Vagina (tissue), 2 donors: ENCODE measurements around the gene CXCL10.

Source experiments
- POLR2A ChIP-seq, 2 donors: fragments of 450-650 bp; IDR thresholded peaks; one replicate each; pipeline ENCODE4 v1.6.1; 2017; ENCODE audit warnings: antibody characterized with exemption in 2 of 2, mild to moderate bottlenecking in 2 of 2, moderate library complexity in 2 of 2
- TF ChIP-seq, protein P1 (sequence below), 3 experiments: fragments of 450-650 bp in 2 of 3; fragments of 200-600 bp in 1 of 3; sonication (generic) in 1 of 3; IDR thresholded peaks; one replicate each; pipeline ENCODE4 v1.5.1; 2017 to 2019; ENCODE audit warnings: antibody characterized with exemption in 3 of 3, mild to moderate bottlenecking in 2 of 3, moderate library complexity in 2 of 3

DNA sequence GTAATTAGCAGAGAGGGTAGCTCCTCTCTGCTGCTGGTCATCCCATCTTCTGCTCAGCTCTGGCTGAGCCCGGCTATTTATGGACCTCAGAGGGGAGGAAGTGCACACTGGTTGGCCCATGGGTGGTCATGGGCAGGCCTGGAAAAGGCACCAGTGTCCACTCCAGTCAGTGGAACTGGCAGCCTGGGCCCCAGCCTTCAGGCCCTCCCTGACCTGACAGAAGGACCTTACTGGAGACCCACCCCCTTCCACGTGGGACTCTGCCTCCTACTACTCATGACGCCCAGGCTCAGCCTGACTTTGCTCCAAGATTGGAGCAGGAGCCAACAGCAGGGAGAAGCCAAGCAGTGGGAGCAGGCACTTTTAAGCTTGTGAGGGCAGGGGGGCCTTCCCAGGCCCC lies 43.2 kb upstream of the CXCL10 start:
- TF ChIP-seq, protein P1, sequence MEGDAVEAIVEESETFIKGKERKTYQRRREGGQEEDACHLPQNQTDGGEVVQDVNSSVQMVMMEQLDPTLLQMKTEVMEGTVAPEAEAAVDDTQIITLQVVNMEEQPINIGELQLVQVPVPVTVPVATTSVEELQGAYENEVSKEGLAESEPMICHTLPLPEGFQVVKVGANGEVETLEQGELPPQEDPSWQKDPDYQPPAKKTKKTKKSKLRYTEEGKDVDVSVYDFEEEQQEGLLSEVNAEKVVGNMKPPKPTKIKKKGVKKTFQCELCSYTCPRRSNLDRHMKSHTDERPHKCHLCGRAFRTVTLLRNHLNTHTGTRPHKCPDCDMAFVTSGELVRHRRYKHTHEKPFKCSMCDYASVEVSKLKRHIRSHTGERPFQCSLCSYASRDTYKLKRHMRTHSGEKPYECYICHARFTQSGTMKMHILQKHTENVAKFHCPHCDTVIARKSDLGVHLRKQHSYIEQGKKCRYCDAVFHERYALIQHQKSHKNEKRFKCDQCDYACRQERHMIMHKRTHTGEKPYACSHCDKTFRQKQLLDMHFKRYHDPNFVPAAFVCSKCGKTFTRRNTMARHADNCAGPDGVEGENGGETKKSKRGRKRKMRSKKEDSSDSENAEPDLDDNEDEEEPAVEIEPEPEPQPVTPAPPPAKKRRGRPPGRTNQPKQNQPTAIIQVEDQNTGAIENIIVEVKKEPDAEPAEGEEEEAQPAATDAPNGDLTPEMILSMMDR (IDR thresholded peaks at IDR 0.05), result no peak
- no peak for TF ChIP-seq POLR2A (IDR thresholded peaks at IDR 0.05)
